ENCODE measurements around the gene GPR132. TPM values are rescaled to one million over a fixed set of nuclear protein-coding genes. Genes with fewer than 3 reads are reported as not detected.

The GPR132 gene
- total and polyA plus RNA-seq, 2 experiments from 2014 or later, result 0.14 TPM; not detected in 1

- TF ChIP-seq ZNF462 (CRISPR knock-in tag; IDR thresholded peaks at IDR 0.05), result no peak
- TF ChIP-seq ETS1 (IDR thresholded peaks at IDR 0.05), result no peak
- TF ChIP-seq JUNB (IDR thresholded peaks at IDR 0.05; ENCODE audit: unreplicated experiment), result no peak
- no peak for TF ChIP-seq NANOG (IDR thresholded peaks at IDR 0.05; ENCODE audit: borderline replicate concordance)
- TF ChIP-seq STAT1 (IDR thresholded peaks at IDR 0.05; ENCODE audit: unreplicated experiment), result no peak
- TF ChIP-seq ZNF114 (CRISPR knock-in tag; IDR thresholded peaks at IDR 0.05), result no peak
- TF ChIP-seq ZNF331 (CRISPR knock-in tag; IDR thresholded peaks at IDR 0.05; ENCODE audit: low read depth), result no peak
- no peak for TF ChIP-seq REST (IDR thresholded peaks at IDR 0.05; ENCODE audit: unreplicated experiment)
Measured at GRCh38 chr14:105014032-105014431, 51.2 kb downstream of the GPR132 start (continued).
